Mesendoderm (in vitro differentiated cells): Measurements from ENCODE around the gene RASA1.
"Not testable (repeated sequence)": the region's sequence is repeated elsewhere in the genome, so short reads cannot be mapped to it uniquely, and the experiment has no call there.

Experiments
- DNase-seq: peaks from one replicate; pipeline ENCODE4 v3.0.0; 2013
- H2AK5ac ChIP-seq: 2 replicates; pipeline ENCODE4 v1.6.1; 2013; ENCODE audit warnings: low read length, inconsistent platforms
- H2BK120ac ChIP-seq: 2 replicates; pipeline ENCODE4 v1.6.1; 2013; ENCODE audit warnings: low read depth, mild to moderate bottlenecking, low read length, moderate library complexity, mixed read lengths
- H2BK15ac ChIP-seq: replicated peaks from 2 replicates; pipeline ENCODE4 v1.6.1; 2013; ENCODE audit warnings: low read depth, mild to moderate bottlenecking, moderate library complexity
- H2BK5ac ChIP-seq: 2 replicates; pipeline ENCODE4 v1.6.1; 2013; ENCODE audit warnings: low read length, inconsistent platforms
- H3K18ac ChIP-seq: 2 replicates; pipeline ENCODE4 v1.6.1; 2013; ENCODE audit warnings: mild to moderate bottlenecking, low read length, mixed read lengths
- H3K23ac ChIP-seq: one replicate; pipeline ENCODE4 v1.6.1; 2013; ENCODE audit warnings: low read length
- H3K27ac ChIP-seq: 2 replicates; pipeline ENCODE4 v1.5.1; 2013; ENCODE audit warnings: low read depth, mild to moderate bottlenecking, inconsistent platforms, low read length, moderate library complexity
- H3K27me3 ChIP-seq: 2 replicates; pipeline ENCODE4 v1.6.1; 2013; ENCODE audit warnings: low read length, control low read depth, mild to moderate bottlenecking, inconsistent platforms; ENCODE audit not compliant: insufficient read depth, poor library complexity
- H3K36me3 ChIP-seq: 2 replicates; pipeline ENCODE4 v1.6.1; 2013; ENCODE audit warnings: low read length, inconsistent platforms; ENCODE audit not compliant: control insufficient read depth, insufficient read depth
- H3K4ac ChIP-seq: one replicate; pipeline ENCODE4 v1.6.1; 2013; ENCODE audit warnings: low read depth, mild to moderate bottlenecking, low read length, moderate library complexity
- H3K4me1 ChIP-seq: 2 replicates; pipeline ENCODE4 v1.6.1; 2013; ENCODE audit warnings: low read depth, low read length, inconsistent platforms; ENCODE audit not compliant: control insufficient read depth
- H3K4me2 ChIP-seq: 2 replicates; pipeline ENCODE4 v1.6.1; 2013; ENCODE audit warnings: low read length
- H3K4me3 ChIP-seq: 2 replicates; pipeline ENCODE4 v1.5.1; 2013; ENCODE audit warnings: mild to moderate bottlenecking, low read length
- H3K56ac ChIP-seq: one replicate; pipeline ENCODE4 v1.6.1; 2013; ENCODE audit warnings: low read length
- H3K79me1 ChIP-seq: 2 replicates; pipeline ENCODE4 v1.6.1; 2013; ENCODE audit warnings: low read length, inconsistent platforms
- H3K79me2 ChIP-seq: 2 replicates; pipeline ENCODE4 v1.6.1; 2013; ENCODE audit warnings: mild to moderate bottlenecking, low read length; ENCODE audit not compliant: control insufficient read depth, insufficient read depth
- H3K9ac ChIP-seq: 2 replicates; pipeline ENCODE4 v1.6.1; 2013; ENCODE audit warnings: low read length, inconsistent platforms
- H4K5ac ChIP-seq: one replicate; pipeline ENCODE4 v1.6.1; 2013; ENCODE audit warnings: low read length
- H4K8ac ChIP-seq: one replicate; pipeline ENCODE4 v1.6.1; 2013; ENCODE audit warnings: low read depth, mild to moderate bottlenecking, control low read depth, low read length, moderate library complexity
- WGBS: extraction: QIAGEN DNeasy Blood & Tissue Kit; methylation state at CpG from one replicate; pipeline ENCODE4 v1.1.7; 2013; ENCODE audit warnings: low lambda C conversion rate, missing lambda C conversion rate; ENCODE audit not compliant: insufficient coverage; ENCODE audit errors: extremely low coverage; 5-methylcytosine and 5-hydroxymethylcytosine counted together

RASA1 gene

GRCh38 chr5:87287266-87287665, 19.6 kb downstream of the RASA1 start:
- not testable (repeated sequence) for H2BK120ac ChIP-seq, DNase-seq, H3K18ac ChIP-seq, H3K56ac ChIP-seq, H4K8ac ChIP-seq, H3K27ac ChIP-seq, H3K4me2 ChIP-seq, H4K5ac ChIP-seq, H2AK5ac ChIP-seq, H2BK15ac ChIP-seq, H3K27me3 ChIP-seq, H3K79me1 ChIP-seq, H3K4ac ChIP-seq, H3K4me3 ChIP-seq, H3K23ac ChIP-seq, H3K36me3 ChIP-seq, H2BK5ac ChIP-seq, H3K4me1 ChIP-seq, H3K9ac ChIP-seq
- WGBS, result 99% methylated on average over 4 of the region's 4 CpGs
- peaks cover 15% of the 10 kb centered on the region for H3K79me2 ChIP-seq

DNA sequence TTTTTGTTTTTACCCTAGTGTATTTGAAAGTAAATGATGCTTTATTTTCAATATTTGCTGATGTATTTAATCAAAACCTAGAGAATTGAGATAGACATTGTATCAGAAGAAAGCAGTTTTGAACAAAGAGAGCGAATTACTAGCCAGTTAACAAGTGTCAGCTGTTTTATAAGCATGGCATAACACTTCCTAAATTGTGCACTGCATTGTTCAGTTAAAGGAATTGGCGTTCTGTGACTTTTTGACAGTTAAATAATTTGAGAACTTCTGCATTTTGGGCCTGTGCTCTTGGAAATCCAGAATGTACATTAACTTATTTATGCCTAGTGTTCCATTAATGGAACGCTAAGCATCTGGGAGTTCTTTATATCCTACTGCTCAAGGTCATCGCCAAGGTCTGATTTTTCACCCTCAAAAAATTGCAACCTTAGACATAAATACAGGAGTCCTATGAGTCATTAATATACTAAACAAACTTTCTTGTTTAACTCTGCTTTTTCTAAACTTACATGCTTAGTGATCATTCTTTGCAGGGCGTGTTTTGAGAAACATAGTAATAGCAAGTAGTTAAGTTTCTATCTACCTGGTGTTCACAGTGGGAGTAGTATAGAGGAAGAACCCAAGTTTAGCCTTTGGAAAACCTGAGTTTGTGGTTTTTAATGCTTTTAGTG, 31.1 kb downstream of the RASA1 start:
- Histone ChIP-seq H3K4ac (no peak overlapping the region), H2BK5ac (no peak overlapping the region), H3K27ac (no peak overlapping the region), H3K79me1 (peaks cover 10% of the 10 kb centered on the region), H2BK120ac (no peak overlapping the region), H4K5ac (no peak overlapping the region), H3K4me2 (no peak overlapping the region), H3K79me2 (peaks cover 24% of the 10 kb centered on the region), H3K4me3 (no peak overlapping the region), H3K18ac (no peak overlapping the region), H2BK15ac (no peak overlapping the region), H3K23ac (no peak overlapping the region), H2AK5ac (no peak overlapping the region), H3K9ac (no peak overlapping the region), H3K36me3 (no peaks in the 10 kb centered on the region), H3K27me3 (no peaks in the 10 kb centered on the region), H3K4me1 (no peaks in the 10 kb centered on the region), H4K8ac (no peak overlapping the region), H3K56ac (no peak overlapping the region)
- DNase-seq, result no peak
- no CpG with 5 or more reads among the region's 5 CpGs for WGBS

GRCh38 chr5:87300176-87300575, 32.5 kb downstream of the RASA1 start:
- Histone ChIP-seq H3K18ac (no peak overlapping the region), H4K5ac (no peak overlapping the region), H3K4me1 (no peaks in the 10 kb centered on the region), H3K9ac (no peak overlapping the region), H3K27me3 (no peaks in the 10 kb centered on the region), H3K4ac (no peak overlapping the region), H3K27ac (no peak overlapping the region), H2AK5ac (no peak overlapping the region), H3K36me3 (no peaks in the 10 kb centered on the region), H4K8ac (no peak overlapping the region), H3K23ac (no peak overlapping the region), H2BK120ac (no peak overlapping the region), H3K56ac (no peak overlapping the region), H3K79me1 (peaks cover 7% of the 10 kb centered on the region), H3K4me3 (no peak overlapping the region), H2BK15ac (no peak overlapping the region), H3K79me2 (peaks cover 18% of the 10 kb centered on the region), H2BK5ac (no peak overlapping the region), H3K4me2 (no peak overlapping the region)
- WGBS, result no CpG with 5 or more reads among the region's 6 CpGs
- DNase-seq, result no peak

DNA sequence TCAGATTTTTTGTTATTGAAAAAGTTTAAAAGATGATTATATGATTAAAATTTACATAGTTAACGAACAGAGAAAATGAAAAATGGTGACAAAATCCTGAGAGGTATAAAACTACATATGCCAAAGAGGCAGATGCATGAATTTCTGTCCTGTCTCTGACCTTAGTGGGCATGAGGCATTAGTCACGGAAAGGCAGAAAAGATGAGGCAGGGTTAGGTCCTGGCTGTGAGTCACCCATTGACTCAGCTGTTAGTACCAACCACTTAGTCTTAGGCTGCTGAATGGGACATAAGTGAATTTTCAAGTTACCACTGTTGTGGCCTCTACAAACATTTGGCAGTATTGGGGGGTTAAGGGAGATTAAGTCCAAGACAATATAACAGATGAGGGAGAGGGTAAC, 33.1 kb downstream of the RASA1 start:
- Histone ChIP-seq H3K79me2 (peaks cover 14% of the 10 kb centered on the region), H3K27ac (no peak overlapping the region), H3K79me1 (peaks cover 7% of the 10 kb centered on the region), H3K4me3 (no peak overlapping the region), H2BK120ac (no peak overlapping the region), H3K4ac (no peak overlapping the region), H2AK5ac (no peak overlapping the region), H2BK15ac (no peak overlapping the region), H3K23ac (no peak overlapping the region), H2BK5ac (no peak overlapping the region), H3K56ac (no peak overlapping the region), H3K4me2 (no peak overlapping the region), H3K36me3 (no peaks in the 10 kb centered on the region), H4K5ac (no peak overlapping the region), H3K4me1 (no peaks in the 10 kb centered on the region), H3K9ac (no peak overlapping the region), H3K18ac (no peak overlapping the region), H4K8ac (no peak overlapping the region), H3K27me3 (no peaks in the 10 kb centered on the region)
- DNase-seq, result peak; percentile 62
- WGBS, result 100% methylated on average over 1 of the region's 2 CpGs

- no peak overlapping the region for H3K4ac ChIP-seq
- no peak overlapping the region for H2BK15ac ChIP-seq
- no peaks in the 10 kb centered on the region for H3K27me3 ChIP-seq
- no peak overlapping the region for H3K23ac ChIP-seq
- no peak overlapping the region for H2BK120ac ChIP-seq
- H3K4me3 ChIP-seq, result no peak overlapping the region
- no peak for DNase-seq
- H2BK5ac ChIP-seq, result no peak overlapping the region
- H3K27ac ChIP-seq, result no peak overlapping the region
- no peak overlapping the region for H4K8ac ChIP-seq
- no peaks in the 10 kb centered on the region for H3K4me1 ChIP-seq
- H4K5ac ChIP-seq, result no peak overlapping the region
- H3K4me2 ChIP-seq, result no peak overlapping the region
- no peak overlapping the region for H3K56ac ChIP-seq
- H3K79me2 ChIP-seq, result peaks cover 14% of the 10 kb centered on the region
- H3K9ac ChIP-seq, result no peak overlapping the region
- no peak overlapping the region for H3K18ac ChIP-seq
- peaks cover 9% of the 10 kb centered on the region for H3K79me1 ChIP-seq
- H2AK5ac ChIP-seq, result no peak overlapping the region
- no peaks in the 10 kb centered on the region for H3K36me3 ChIP-seq
These were observed 34.4 kb downstream of the RASA1 start for GRCh38 chr5:87302061-87302460.

DNA sequence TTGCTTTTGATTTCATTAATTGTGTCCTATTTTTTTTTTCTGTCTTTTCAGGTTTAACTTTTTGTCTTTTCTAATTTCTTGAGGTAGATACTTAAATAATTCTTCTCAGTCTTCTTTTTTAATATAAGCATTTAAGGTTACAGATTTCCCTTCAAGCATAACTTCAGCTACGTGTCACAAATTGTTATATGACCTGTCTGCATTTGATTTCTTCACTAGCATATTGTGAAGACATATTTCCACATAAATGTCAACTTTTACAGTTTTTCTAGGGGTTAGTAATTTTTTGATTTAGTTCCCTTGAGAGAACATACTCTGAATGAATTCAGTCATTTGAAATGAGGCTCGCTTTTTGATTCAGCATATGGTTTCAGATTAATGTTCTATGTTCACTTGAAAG, 35.6 kb downstream of the RASA1 start:
- Histone ChIP-seq H2BK5ac (no peak overlapping the region), H3K56ac (no peak overlapping the region), H2AK5ac (no peak overlapping the region), H3K79me1 (peaks cover 4% of the 10 kb centered on the region), H3K4me2 (no peak overlapping the region), H3K27me3 (no peaks in the 10 kb centered on the region), H3K79me2 (peaks cover 4% of the 10 kb centered on the region), H3K4me3 (no peak overlapping the region), H3K4me1 (peaks cover 2% of the 10 kb centered on the region), H3K9ac (no peak overlapping the region), H2BK15ac (no peak overlapping the region), H4K5ac (no peak overlapping the region), H3K36me3 (no peaks in the 10 kb centered on the region), H3K23ac (no peak overlapping the region), H4K8ac (no peak overlapping the region), H2BK120ac (no peak overlapping the region), H3K27ac (no peak overlapping the region), H3K18ac (no peak overlapping the region), H3K4ac (no peak overlapping the region)
- WGBS, result no CpG with 5 or more reads among the region's 2 CpGs
- DNase-seq, result no peak
